IMR-90 (cell line): ENCODE data around the gene TUBGCP2. TPM values are rescaled to one million over a fixed set of nuclear protein-coding genes. Genes with fewer than 3 reads are reported as not detected.

ENCODE experiments used
- ATAC-seq: fragments of 200-7000 bp; cut with Tn5 transposase; 2 replicates; pipeline ENCODE4 v1.9.1; 2020; ENCODE audit warnings: low read depth, mild to moderate bottlenecking, moderate library complexity
- BruUV-seq: library from RNA; stranded (reverse); fragments of 400-500 nt; replicated peaks from 2 replicates; lab custom pipeline; 2021; lab: Mats Ljungman, UMichigan
- CTCF ChIA-PET: fragments of 300-600 bp; formaldehyde crosslinking; extraction: SDS; loops from one replicate; lab custom pipeline; 2021; ENCODE audit warnings: antibody characterized with exemption; lab: Yijun Ruan, JAX
- POLR2A ChIA-PET: fragments of 300-600 bp; sonication (Branson Sonifier 250); formaldehyde crosslinking; loops from one replicate; lab custom pipeline; 2022; ENCODE audit warnings: antibody characterized with exemption; ENCODE audit not compliant: unreplicated experiment; lab: Charles Lee
- DNase-seq: peaks from one replicate; pipeline ENCODE4 v3.0.0; 2013
- H2AFZ ChIP-seq: replicated peaks from 2 replicates; pipeline ENCODE3; 2013; ENCODE audit warnings: low read length, mild to moderate bottlenecking; ENCODE audit not compliant: poor library complexity
- H2AK5ac ChIP-seq: 2 replicates; pipeline ENCODE4 v1.6.1; 2013; ENCODE audit warnings: low read depth, low read length, inconsistent platforms
- H2AK9ac ChIP-seq: replicated peaks from 2 replicates; pipeline ENCODE3; 2013; ENCODE audit warnings: mild to moderate bottlenecking, low read depth, low read length, moderate library complexity; ENCODE audit not compliant: poor library complexity
- H2BK120ac ChIP-seq: 2 replicates; pipeline ENCODE4 v1.6.1; 2013; ENCODE audit warnings: low read depth, low read length, inconsistent platforms
- H2BK15ac ChIP-seq: 3 replicates; pipeline ENCODE4 v1.6.1; 2013; ENCODE audit warnings: low read depth, low read length, inconsistent platforms
- H2BK20ac ChIP-seq: 2 replicates; pipeline ENCODE4 v1.6.1; 2013; ENCODE audit warnings: low read depth, mild to moderate bottlenecking, inconsistent platforms, low read length, moderate library complexity
- H2BK5ac ChIP-seq: 2 replicates; pipeline ENCODE4 v1.6.1; 2013; ENCODE audit warnings: mild to moderate bottlenecking, low read depth, low read length, inconsistent platforms; ENCODE audit not compliant: poor library complexity, severe bottlenecking
- H3K14ac ChIP-seq: replicated peaks from 2 replicates; pipeline ENCODE4 v1.6.1; 2013; ENCODE audit warnings: low read depth, low read length, inconsistent platforms
- H3K18ac ChIP-seq: 2 replicates; pipeline ENCODE4 v1.6.1; 2013; ENCODE audit warnings: low read depth, low read length, control low read depth
- H3K23ac ChIP-seq: 2 replicates; pipeline ENCODE4 v1.6.1; 2013; ENCODE audit warnings: low read depth, low read length, inconsistent platforms
- H3K27ac ChIP-seq: 2 replicates; pipeline ENCODE4 v1.5.1; 2013; ENCODE audit warnings: mild to moderate bottlenecking, control low read depth, low read length; ENCODE audit not compliant: insufficient read depth
- H3K27me3 ChIP-seq: 2 replicates; pipeline ENCODE4 v1.6.1; 2013; ENCODE audit warnings: low read length; ENCODE audit not compliant: control insufficient read depth, insufficient read depth
- H3K36me3 ChIP-seq: 2 replicates; pipeline ENCODE4 v1.6.1; 2013; ENCODE audit warnings: low read length, mixed read lengths; ENCODE audit not compliant: control insufficient read depth, insufficient read depth
- H3K4ac ChIP-seq: 2 replicates; pipeline ENCODE4 v1.6.1; 2013; ENCODE audit warnings: low read depth, low read length, inconsistent platforms
- H3K4me1 ChIP-seq: 2 replicates; pipeline ENCODE4 v1.6.1; 2013; ENCODE audit warnings: low read length, mixed read lengths; ENCODE audit not compliant: control insufficient read depth, insufficient read depth
- H3K4me2 ChIP-seq: 2 replicates; pipeline ENCODE4 v1.6.1; 2013; ENCODE audit warnings: low read depth, mild to moderate bottlenecking, control low read depth, low read length, moderate library complexity
- H3K4me3 ChIP-seq: 2 replicates; pipeline ENCODE4 v1.5.1; 2013; ENCODE audit warnings: low read depth, mild to moderate bottlenecking, control low read depth, low read length, moderate library complexity; ENCODE audit not compliant: insufficient read depth
- H3K56ac ChIP-seq: 2 replicates; pipeline ENCODE4 v1.6.1; 2013; ENCODE audit warnings: low read length, inconsistent platforms; ENCODE audit not compliant: insufficient read depth; ENCODE audit errors: extremely low read depth
- H3K79me1 ChIP-seq, 2 experiments: 2 replicates each; pipeline ENCODE4 v1.6.1; 2013; ENCODE audit warnings: low read length in 2 of 2, inconsistent platforms in 1 of 2, low read depth in 1 of 2
- H3K9ac ChIP-seq: 2 replicates; pipeline ENCODE4 v1.6.1; 2013; ENCODE audit warnings: low read depth, low read length, control low read depth
- H3K9me1 ChIP-seq: 2 replicates; pipeline ENCODE4 v1.6.1; 2013; ENCODE audit warnings: low read length, inconsistent platforms; ENCODE audit not compliant: insufficient read depth
- H3K9me3 ChIP-seq: 2 replicates; pipeline ENCODE4 v1.6.1; 2013; ENCODE audit warnings: low read length; ENCODE audit not compliant: control insufficient read depth, insufficient read depth
- H4K20me1 ChIP-seq: 2 replicates; pipeline ENCODE4 v1.6.1; 2013; ENCODE audit warnings: low read length, inconsistent platforms; ENCODE audit not compliant: insufficient read depth
- H4K5ac ChIP-seq: 2 replicates; pipeline ENCODE4 v1.6.1; 2013; ENCODE audit warnings: mild to moderate bottlenecking, low read depth, low read length, control low read depth
- H4K8ac ChIP-seq, 2 experiments: 2 replicates each; pipeline ENCODE4 v1.6.1; 2013; ENCODE audit warnings: low read depth in 2 of 2, low read length in 2 of 2, control low read depth in 1 of 2, inconsistent platforms in 1 of 2
- H4K91ac ChIP-seq: 2 replicates; pipeline ENCODE4 v1.6.1; 2013; ENCODE audit warnings: low read depth, low read length, inconsistent platforms; ENCODE audit not compliant: insufficient read depth
- CTCF ChIP-seq: conservative IDR thresholded peaks from 2 replicates; pipeline ENCODE4 v1.5.1; 2012; ENCODE audit warnings: mild to moderate bottlenecking, low read depth, low read length, improper control_type of control experiment
- ELK1 ChIP-seq: fragments of 150-350 bp; IDR thresholded peaks from 2 replicates; pipeline ENCODE4 v1.6.1; 2016; ENCODE audit warnings: low read depth, mild to moderate bottlenecking, low read length, moderate library complexity, borderline replicate concordance
- FOS ChIP-seq: fragments of 150-350 bp; IDR thresholded peaks from 2 replicates; pipeline ENCODE4 v1.6.1; 2016; ENCODE audit warnings: low read depth, low read length
- MXI1 ChIP-seq: IDR thresholded peaks from 2 replicates; pipeline ENCODE4 v1.6.1; 2012; ENCODE audit warnings: low read depth, mild to moderate bottlenecking, low read length, moderate library complexity, borderline replicate concordance
- RAD21 ChIP-seq: IDR thresholded peaks from 2 replicates; pipeline ENCODE4 v1.6.1; 2012; ENCODE audit warnings: low read length, improper control_type of control experiment
- RCOR1 ChIP-seq: IDR thresholded peaks from 2 replicates; pipeline ENCODE4 v1.6.1; 2012; ENCODE audit warnings: mild to moderate bottlenecking, low read length, improper control_type of control experiment; ENCODE audit not compliant: insufficient replicate concordance
- RFX5 ChIP-seq: IDR thresholded peaks from 2 replicates; pipeline ENCODE4 v1.8.0; 2012; ENCODE audit warnings: low read depth, mild to moderate bottlenecking, low read length, moderate library complexity
- USF2 ChIP-seq: fragments of 150-350 bp; IDR thresholded peaks from 2 replicates; pipeline ENCODE4 v1.6.1; 2017; ENCODE audit warnings: mild to moderate bottlenecking, antibody characterized with exemption, low read length, low read depth
- WGBS, 2 experiments: methylation state at CpG; one replicate each; pipeline versions ENCODE4 v1.1.5 to v1.1.7; 2013; ENCODE audit warnings: missing lambda C conversion rate in 2 of 2; ENCODE audit not compliant: insufficient read length in 1 of 2; ENCODE audit errors: extremely low coverage in 2 of 2; 5-methylcytosine and 5-hydroxymethylcytosine counted together
- dilution Hi-C: fragments of 300-500 bp; cut with HindIII; formaldehyde crosslinking; loops from one replicate; pipeline ENCODE4 v1.14.3; 2018; ENCODE audit warnings: low sequenced_read_pairs; ENCODE audit not compliant: unreplicated experiment
- in situ Hi-C: fragments of 300-500 bp; cut with MboI; formaldehyde crosslinking; loops from 3 replicates; pipeline ENCODE4 v1.14.3; 2019; ENCODE audit warnings: low sequenced_read_pairs, inconsistent platforms, mixed read lengths
- intact Hi-C: fragments of 100-400 bp; cut with micrococcal nuclease; formaldehyde crosslinking; loops from 2 replicates; pipeline ENCODE4 v1.10.0; 2022
- polyA plus RNA-seq, 3 experiments: library from polyadenylated mRNA; depleted of rRNA; stranded (reverse); fragments of >200 nt; gene quantifications; 2 replicates each; pipeline ENCODE4 v1.2.3, GENCODE V29; 2012; ENCODE audit warnings: low replicate concordance in 1 of 3
- total RNA-seq: library from RNA; depleted of rRNA; stranded (reverse); fragments of >200 nt; gene quantifications from 2 replicates; pipeline ENCODE4 v1.2.3, GENCODE V29; 2012

The TUBGCP2 gene
- total and polyA plus RNA-seq, 2 of the 4 experiments (the other 2 are of a cell fraction): 48.1 to 72.6 TPM

- TF ChIP-seq ELK1 (no peak), RAD21 (no peak), MXI1 (no peak)
Measured at GRCh38 chr10:133273534-133274143, 35.0 kb downstream of the TUBGCP2 start (continued).

- Histone ChIP-seq H3K36me3 (peaks cover 4% of the 10 kb centered on the region; the same call in 1 of the 2 replicates), H3K4me3 (no peak overlapping the region), H3K23ac (no peak overlapping the region), H2BK5ac (no peak overlapping the region), H3K27me3 (peaks cover 9% of the 10 kb centered on the region), H2AK5ac (no peak overlapping the region), H2BK20ac (no peak overlapping the region), H2BK15ac (no peak overlapping the region), H3K4me1 (peaks cover 3% of the 10 kb centered on the region; the same call in 1 of the 2 replicates), H3K18ac (no peak overlapping the region), H3K4me2 (no peak overlapping the region), H4K20me1 (0 out of 2 replicates have a peak, but pooled peaks cover 1% of the 10 kb centered on the region), H3K14ac (no peak overlapping the region), H2BK120ac (no peak overlapping the region), H3K9ac (no peak overlapping the region), H4K5ac (no peak overlapping the region), H4K91ac (no peak overlapping the region), H3K9me1 (no peaks in the 10 kb centered on the region), H3K56ac (no peak overlapping the region), H4K8ac (no peak overlapping the region), H2AFZ (no peak overlapping the region), H2AK9ac (peak overlapping the region; percentile 28), H3K27ac (no peak overlapping the region), H3K9me3 (no peaks in the 10 kb centered on the region), H3K79me1 (peaks cover 0 to 1% of the 10 kb centered on the region in 2 experiments; a peak in 1 of 4 replicates), H3K4ac (no peak overlapping the region)
- no TSS peak for BruUV-seq
- in situ Hi-C loops: loop anchor here (25.0 kb wide), 1 partner anchor 611 kb away; no protein-coding TSS in a partner anchor
- no peak for DNase-seq
- dilution Hi-C loops: no loop called here
- POLR2A ChIA-PET: no interaction called here
- TF ChIP-seq FOS (no peak), RCOR1 (no peak), USF2 (no peak), RAD21 (no peak), CTCF (no peak), RFX5 (no peak)
- intact Hi-C loops: no loop called here
- 89% methylated on average over 12 of the region's 25 CpGs; no CpG with 5 or more reads in 1 of the 2 experiments for WGBS, 2 experiments
- CTCF ChIA-PET: no interaction called here
- ATAC-seq: no peak
Measured at GRCh38 chr10:133272964-133273420, 35.7 kb downstream of the TUBGCP2 start.
